PC-3 (cell line): ENCODE measurements around the gene SLC25A19. TPM values are rescaled to one million over a fixed set of nuclear protein-coding genes. Genes with fewer than 3 reads are reported as not detected.

ENCODE experiments used
- ATAC-seq: fragments of 200-7000 bp; cut with Tn5 transposase; 2 replicates; pipeline ENCODE4 v1.9.1; 2020; ENCODE audit warnings: mild to moderate bottlenecking, moderate library complexity
- BruUV-seq: library from RNA; stranded (reverse); fragments of 400-500 nt; replicated peaks from 2 replicates; lab custom pipeline; 2021; lab: Mats Ljungman, UMichigan
- CTCF ChIA-PET: fragments of 300-600 bp; sonication (Branson Sonifier 250); formaldehyde crosslinking; loops from one replicate; lab custom pipeline; 2022; ENCODE audit warnings: antibody characterized with exemption; lab: Charles Lee
- POLR2A ChIA-PET: fragments of 300-600 bp; sonication (Branson Sonifier 250); formaldehyde crosslinking; loops from one replicate; lab custom pipeline; 2022; ENCODE audit warnings: antibody characterized with exemption; ENCODE audit not compliant: unreplicated experiment; lab: Charles Lee
- DNase-seq: peaks from one replicate; pipeline ENCODE4 v3.0.0-alpha.2; 2015
- H2AFZ ChIP-seq: fragments of 300-600 bp; sonication (generic); 2 replicates; pipeline ENCODE4 v1.6.0; 2016; ENCODE audit warnings: antibody characterized with exemption, low read length
- H3F3A ChIP-seq: fragments of 300-600 bp; sonication (generic); one replicate; pipeline ENCODE4 v1.6.0; 2017; ENCODE audit warnings: antibody characterized with exemption, low read length, control low read depth, mild to moderate bottlenecking; ENCODE audit not compliant: unreplicated experiment
- H3K27ac ChIP-seq: fragments of 300-600 bp; sonication (generic); 2 replicates; pipeline ENCODE4 v1.5.1; 2016; ENCODE audit warnings: mild to moderate bottlenecking, low read length
- H3K27me3 ChIP-seq: fragments of 300-600 bp; sonication (generic); 2 replicates; pipeline ENCODE4 v1.6.1; 2016; ENCODE audit warnings: low read length, mixed read lengths
- H3K36me3 ChIP-seq: fragments of 300-600 bp; sonication (generic); 2 replicates; pipeline ENCODE4 v1.6.1; 2016; ENCODE audit warnings: low read depth, mixed run types, low read length, mixed read lengths
- H3K4me1 ChIP-seq: fragments of 300-600 bp; sonication (generic); 2 replicates; pipeline ENCODE4 v1.5.1; 2016; ENCODE audit warnings: low read length; ENCODE audit not compliant: insufficient read depth
- H3K4me2 ChIP-seq: fragments of 300-600 bp; sonication (generic); 2 replicates; pipeline ENCODE4 v1.6.0; 2016; ENCODE audit warnings: low read length
- H3K4me3 ChIP-seq: fragments of 300-600 bp; sonication (generic); 2 replicates; pipeline ENCODE4 v1.5.1; 2016; ENCODE audit warnings: mild to moderate bottlenecking, low read length, mixed read lengths
- H3K79me2 ChIP-seq: fragments of 300-600 bp; sonication (generic); 2 replicates; pipeline ENCODE4 v1.6.1; 2017; ENCODE audit warnings: low read length, mixed read lengths
- H3K9ac ChIP-seq: fragments of 300-600 bp; sonication (generic); 2 replicates; pipeline ENCODE4 v1.6.0; 2016; ENCODE audit warnings: mild to moderate bottlenecking, low read length
- H3K9me2 ChIP-seq: fragments of 300-600 bp; sonication (generic); replicated peaks from 2 replicates; pipeline ENCODE4 v1.6.1; 2016; ENCODE audit warnings: mixed run types, low read length, mixed read lengths
- H3K9me3 ChIP-seq: fragments of 300-600 bp; sonication (generic); 2 replicates; pipeline ENCODE4 v1.6.1; 2016; ENCODE audit warnings: low read length, mixed read lengths
- H4K20me1 ChIP-seq: fragments of 300-600 bp; sonication (generic); 2 replicates; pipeline ENCODE4 v1.6.1; 2016; ENCODE audit warnings: low read length, mixed read lengths
- EZH2 ChIP-seq: fragments of 300-600 bp; sonication (generic); IDR thresholded peaks from one replicate; pipeline ENCODE4 v1.6.1; 2017; ENCODE audit warnings: antibody characterized with exemption, mild to moderate bottlenecking, low read length; ENCODE audit not compliant: unreplicated experiment
- EZH2phosphoT487 ChIP-seq: fragments of 300-600 bp; sonication (generic); IDR thresholded peaks from 2 replicates; pipeline ENCODE4 v1.6.1; 2018; ENCODE audit warnings: mild to moderate bottlenecking, antibody characterized with exemption, low read length, borderline replicate concordance
- intact Hi-C: fragments of 100-400 bp; cut with micrococcal nuclease; formaldehyde crosslinking; loops from 2 replicates; pipeline ENCODE4 v1.9.0; 2023
- total RNA-seq: library from RNA; depleted of rRNA; stranded (reverse); fragments of >200 nt; gene quantifications from 2 replicates; pipeline ENCODE4 v1.2.3, GENCODE V29; 2014
- TF ChIP-seq, protein P1 (sequence below): fragments of 300-600 bp; sonication (generic); conservative IDR thresholded peaks from 2 replicates; pipeline ENCODE4 v1.5.1; 2017; ENCODE audit warnings: antibody characterized with exemption, low read depth, mild to moderate bottlenecking, low read length

SLC25A19 gene
- total RNA-seq, 1 experiment from 2014 or later: 75.0 TPM

DNA sequence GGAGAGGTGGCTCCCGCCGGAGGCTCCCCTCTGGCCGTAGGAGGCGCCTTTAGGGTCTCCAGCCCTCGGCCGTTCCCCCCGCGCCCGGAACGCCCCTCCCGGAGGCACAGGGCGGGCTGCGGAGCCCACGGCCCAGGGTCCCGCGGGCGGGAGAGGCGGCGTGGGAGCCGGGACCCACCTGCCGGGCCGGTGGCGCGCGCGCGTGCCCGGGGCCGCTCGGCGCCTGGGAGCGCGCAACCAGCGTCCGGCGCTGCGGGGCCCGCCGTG, 18.3 kb downstream of the SLC25A19 start, which contains the start of gene MIF4GD:
Gene MIF4GD, minus strand, starts transcription at position 266 of the 267 bp plus-strand sequence. CDS start 1,036 bp downstream, outside the sequence.
- no peak for ATAC-seq
- no peak for DNase-seq
- Histone ChIP-seq H3K79me2 (peaks cover 21% of the 10 kb centered on the region), H4K20me1 (no peaks in the 10 kb centered on the region), H3K27ac (peak within 1 kb of the TSS; percentile 43), H3K9me2 (no peaks in the 10 kb centered on the region), H3K4me1 (peaks cover 20% of the 10 kb centered on the region), H3K4me2 (peak within 1 kb of the TSS; percentile 98), H3K4me3 (peak within 1 kb of the TSS; percentile 97), H3K9me3 (no peaks in the 10 kb centered on the region), H3K36me3 (peaks cover 11% of the 10 kb centered on the region), H3K9ac (peak within 1 kb of the TSS; percentile 88), H3K27me3 (no peaks in the 10 kb centered on the region), H2AFZ (peak within 1 kb of the TSS; percentile 99), H3F3A (peaks cover 4% of the 10 kb centered on the region)
- intact Hi-C loops: loop anchor here (1.0 to 2.0 kb wide), 4 partner anchors 10 to 142 kb away; partner anchors contain the start of genes GGA3, MRPS7 and SLC25A19
- CTCF ChIA-PET: interaction anchor here (0.6 to 3.0 kb wide), 18 partner anchors 10 to 302 kb away, joined by 3 to 60 read pairs (median 6); partner anchors contain the start of genes GGA3, GRB2, MRPS7 and SLC25A19
- BruUV-seq: no TSS peak
- POLR2A ChIA-PET: interaction anchor here (0.5 to 2.3 kb wide), 6 partner anchors 9 to 362 kb away, joined by 3 to 25 read pairs (median 4); partner anchors contain the start of genes GGA3, GRB2, MRPS7 and SLC25A19
- TF ChIP-seq, protein P1, sequence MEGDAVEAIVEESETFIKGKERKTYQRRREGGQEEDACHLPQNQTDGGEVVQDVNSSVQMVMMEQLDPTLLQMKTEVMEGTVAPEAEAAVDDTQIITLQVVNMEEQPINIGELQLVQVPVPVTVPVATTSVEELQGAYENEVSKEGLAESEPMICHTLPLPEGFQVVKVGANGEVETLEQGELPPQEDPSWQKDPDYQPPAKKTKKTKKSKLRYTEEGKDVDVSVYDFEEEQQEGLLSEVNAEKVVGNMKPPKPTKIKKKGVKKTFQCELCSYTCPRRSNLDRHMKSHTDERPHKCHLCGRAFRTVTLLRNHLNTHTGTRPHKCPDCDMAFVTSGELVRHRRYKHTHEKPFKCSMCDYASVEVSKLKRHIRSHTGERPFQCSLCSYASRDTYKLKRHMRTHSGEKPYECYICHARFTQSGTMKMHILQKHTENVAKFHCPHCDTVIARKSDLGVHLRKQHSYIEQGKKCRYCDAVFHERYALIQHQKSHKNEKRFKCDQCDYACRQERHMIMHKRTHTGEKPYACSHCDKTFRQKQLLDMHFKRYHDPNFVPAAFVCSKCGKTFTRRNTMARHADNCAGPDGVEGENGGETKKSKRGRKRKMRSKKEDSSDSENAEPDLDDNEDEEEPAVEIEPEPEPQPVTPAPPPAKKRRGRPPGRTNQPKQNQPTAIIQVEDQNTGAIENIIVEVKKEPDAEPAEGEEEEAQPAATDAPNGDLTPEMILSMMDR: no peak
- TF ChIP-seq EZH2 (no peak), EZH2phosphoT487 (no peak)

DNA sequence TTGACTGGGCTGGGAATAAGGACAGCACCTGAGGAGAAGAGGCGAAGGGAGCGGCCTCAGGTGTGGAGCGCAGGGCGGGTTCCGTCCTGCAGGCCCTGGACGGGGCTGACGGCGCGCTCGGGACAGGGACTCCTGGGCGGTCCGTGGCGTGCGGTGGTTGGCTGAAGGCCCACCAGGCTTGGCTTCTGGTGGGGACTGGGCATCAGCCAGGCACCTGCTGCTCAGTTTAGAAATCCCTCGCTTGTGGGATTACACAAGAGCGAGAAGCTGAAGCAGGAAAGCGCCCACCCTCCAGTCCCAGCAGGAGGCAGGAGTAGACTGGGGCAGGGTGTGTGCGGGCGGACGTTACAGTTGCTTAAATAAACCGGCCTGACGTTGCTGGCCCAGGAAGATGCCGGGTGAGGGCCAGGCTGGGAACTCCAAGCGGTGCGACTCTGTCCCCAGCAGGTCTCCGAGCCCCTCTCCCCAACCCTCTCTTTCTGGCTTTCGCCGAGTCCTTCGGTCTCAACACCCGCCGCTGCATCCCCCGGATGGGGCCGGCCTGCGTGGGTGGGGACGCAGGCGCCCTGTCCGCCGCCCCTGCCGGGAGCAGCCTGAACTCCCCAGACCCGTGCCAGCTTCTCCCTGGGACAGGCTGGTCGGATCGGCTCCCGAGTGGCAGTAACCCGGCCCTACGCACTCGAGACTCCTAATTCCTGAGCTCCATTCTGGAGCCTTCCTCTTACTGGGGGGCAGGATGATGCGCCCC, 18.8 kb downstream of the SLC25A19 start:
- CTCF ChIA-PET: interaction anchor here (0.5 to 3.0 kb wide), 22 partner anchors 9 to 526 kb away, joined by 3 to 60 read pairs (median 5); partner anchors contain the start of genes GGA3, GRB2, MRPS7 and SLC25A19

More for the DNA sequence above, 18.8 kb downstream of the SLC25A19 start:
- ATAC-seq (peak; percentile 61), DNase-seq (peak; percentile 76)
- no peaks in the 10 kb centered on the region for H3K9me3 ChIP-seq
- no peaks in the 10 kb centered on the region for H4K20me1 ChIP-seq
- H3K36me3 ChIP-seq: peaks cover 15% of the 10 kb centered on the region
- no peaks in the 10 kb centered on the region for H3K27me3 ChIP-seq
- POLR2A ChIA-PET: interaction anchor here (0.5 to 2.3 kb wide), 7 partner anchors 8 to 1296 kb away, joined by 3 to 33 read pairs (median 7); partner anchors contain the start of genes GGA3, MRPS7, SLC25A19 and SMIM5
- H3K9me2 ChIP-seq: no peaks in the 10 kb centered on the region
- H3K4me2 ChIP-seq: peak overlapping the region; percentile 98
- H2AFZ ChIP-seq: peak overlapping the region; percentile 99
- peak overlapping the region; percentile 43 for H3K27ac ChIP-seq
- H3K9ac ChIP-seq: peak overlapping the region; percentile 88
- TF ChIP-seq, protein P1: peak; percentile 65
- TF ChIP-seq EZH2phosphoT487: no peak
- H3F3A ChIP-seq: peaks cover 4% of the 10 kb centered on the region
- H3K4me3 ChIP-seq: peak overlapping the region; percentile 97
- H3K4me1 ChIP-seq: peaks cover 20% of the 10 kb centered on the region
- intact Hi-C loops: loop anchor here (1.0 to 2.0 kb wide), 3 partner anchors 9 to 142 kb away; partner anchors contain the start of genes GGA3 and MRPS7
- peaks cover 21% of the 10 kb centered on the region for H3K79me2 ChIP-seq
- TSS peak; percentile 34 for BruUV-seq
